GM12892 (cell line): ENCODE measurements around the gene TTYH2.

ENCODE experiments used
- POLR2A ChIP-seq: IDR thresholded peaks from 2 replicates; pipeline ENCODE4 v1.6.1; 2011; ENCODE audit warnings: low read depth, low read length, control low read depth
- POLR2AphosphoS5 ChIP-seq: IDR thresholded peaks from 2 replicates; pipeline ENCODE4 v1.6.1; 2011; ENCODE audit warnings: low read depth, low read length, control low read depth

- TF ChIP-seq POLR2A (no peak), POLR2AphosphoS5 (no peak)
Observed at GRCh38 chr17:74204474-74204873, 8.9 kb upstream of the TTYH2 start.
